Fibroblast of pulmonary artery (primary cell): Measurements from ENCODE around the gene ALOX5AP.

Experiments
- DNase-seq: peaks from one replicate; pipeline ENCODE4 v3.0.0-alpha.2; 2010; ENCODE audit warnings: low read depth
- H3K4me3 ChIP-seq: replicated peaks from 2 replicates; pipeline ENCODE4 v1.5.1; 2011; ENCODE audit warnings: low read depth, mild to moderate bottlenecking, control low read depth, low read length, moderate library complexity
- TF ChIP-seq, protein P1 (sequence below): IDR thresholded peaks from 2 replicates; pipeline ENCODE4 v1.5.1; 2011; ENCODE audit warnings: mild to moderate bottlenecking, control low read depth, low read length, inconsistent platforms; ENCODE audit errors: missing control alignments

The ALOX5AP gene

DNA sequence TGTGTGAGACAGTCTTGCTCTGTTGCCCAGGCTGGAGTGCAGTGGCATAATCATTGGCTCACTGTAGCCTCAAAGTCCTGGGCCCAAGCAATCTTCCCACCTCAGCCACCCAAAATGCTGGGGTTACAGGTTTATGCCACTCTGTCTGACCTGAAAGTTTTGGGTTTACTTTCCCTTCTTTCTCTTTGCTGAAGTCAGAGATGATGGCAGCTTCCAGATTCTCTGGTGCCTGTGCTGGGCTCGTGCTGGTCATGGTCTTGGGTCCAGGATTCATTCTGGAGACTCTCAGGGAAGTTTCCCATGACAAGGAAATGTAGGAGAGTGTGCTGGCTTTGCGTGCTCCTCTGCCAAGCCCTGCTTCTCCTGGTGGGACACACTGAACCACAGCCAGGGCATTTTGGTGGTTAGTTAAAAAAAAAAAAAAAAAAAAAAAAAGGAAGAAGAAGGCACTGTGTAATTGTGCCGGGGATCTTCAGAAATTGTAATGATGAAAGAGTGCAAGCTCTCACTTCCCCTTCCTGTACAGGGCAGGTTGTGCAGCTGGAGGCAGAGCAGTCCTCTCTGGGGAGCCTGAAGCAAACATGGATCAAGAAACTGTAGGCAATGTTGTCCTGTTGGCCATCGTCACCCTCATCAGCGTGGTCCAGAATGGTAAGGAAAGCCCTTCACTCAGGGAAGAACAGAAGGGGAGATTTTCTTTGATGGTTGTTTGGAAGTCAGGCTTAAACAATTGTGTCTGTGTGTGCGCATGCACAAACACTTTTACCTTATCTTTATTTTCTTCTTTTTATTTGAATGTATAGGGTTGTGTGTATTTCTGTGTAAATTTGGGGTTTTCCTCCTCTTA, at the start of gene ALOX5AP:
Gene ALOX5AP (plus strand): TSS at position 519 of the 847 bp plus-strand sequence. CDS start 63 bp downstream, at position 582.
- DNase-seq, result no peak
- TF ChIP-seq, protein P1, sequence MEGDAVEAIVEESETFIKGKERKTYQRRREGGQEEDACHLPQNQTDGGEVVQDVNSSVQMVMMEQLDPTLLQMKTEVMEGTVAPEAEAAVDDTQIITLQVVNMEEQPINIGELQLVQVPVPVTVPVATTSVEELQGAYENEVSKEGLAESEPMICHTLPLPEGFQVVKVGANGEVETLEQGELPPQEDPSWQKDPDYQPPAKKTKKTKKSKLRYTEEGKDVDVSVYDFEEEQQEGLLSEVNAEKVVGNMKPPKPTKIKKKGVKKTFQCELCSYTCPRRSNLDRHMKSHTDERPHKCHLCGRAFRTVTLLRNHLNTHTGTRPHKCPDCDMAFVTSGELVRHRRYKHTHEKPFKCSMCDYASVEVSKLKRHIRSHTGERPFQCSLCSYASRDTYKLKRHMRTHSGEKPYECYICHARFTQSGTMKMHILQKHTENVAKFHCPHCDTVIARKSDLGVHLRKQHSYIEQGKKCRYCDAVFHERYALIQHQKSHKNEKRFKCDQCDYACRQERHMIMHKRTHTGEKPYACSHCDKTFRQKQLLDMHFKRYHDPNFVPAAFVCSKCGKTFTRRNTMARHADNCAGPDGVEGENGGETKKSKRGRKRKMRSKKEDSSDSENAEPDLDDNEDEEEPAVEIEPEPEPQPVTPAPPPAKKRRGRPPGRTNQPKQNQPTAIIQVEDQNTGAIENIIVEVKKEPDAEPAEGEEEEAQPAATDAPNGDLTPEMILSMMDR, result no peak
- H3K4me3 ChIP-seq, result no peak within 1 kb of the TSS

DNA sequence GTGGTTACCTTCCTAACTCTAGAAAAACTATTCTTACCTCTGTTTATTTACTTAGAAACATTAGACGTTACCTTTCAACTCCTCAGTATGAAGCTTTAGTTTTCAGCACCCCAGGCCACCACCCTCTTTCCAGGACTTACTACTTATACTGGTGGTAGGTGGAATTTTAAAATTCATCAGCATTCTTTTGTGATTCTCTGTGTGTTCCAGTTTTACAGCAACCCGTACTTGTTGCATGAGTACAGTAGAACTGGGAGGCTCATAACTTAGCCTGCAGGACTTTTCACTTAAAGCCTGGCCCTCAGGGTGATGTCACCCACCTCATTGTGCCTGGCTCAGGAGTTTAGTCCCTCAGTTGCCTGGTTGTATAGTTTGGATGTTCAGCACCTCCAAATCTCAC, 49.4 kb upstream of the ALOX5AP start:
- H3K4me3 ChIP-seq, result no peak overlapping the region
- DNase-seq, result no peak
- TF ChIP-seq, protein P1, result no peak

DNA sequence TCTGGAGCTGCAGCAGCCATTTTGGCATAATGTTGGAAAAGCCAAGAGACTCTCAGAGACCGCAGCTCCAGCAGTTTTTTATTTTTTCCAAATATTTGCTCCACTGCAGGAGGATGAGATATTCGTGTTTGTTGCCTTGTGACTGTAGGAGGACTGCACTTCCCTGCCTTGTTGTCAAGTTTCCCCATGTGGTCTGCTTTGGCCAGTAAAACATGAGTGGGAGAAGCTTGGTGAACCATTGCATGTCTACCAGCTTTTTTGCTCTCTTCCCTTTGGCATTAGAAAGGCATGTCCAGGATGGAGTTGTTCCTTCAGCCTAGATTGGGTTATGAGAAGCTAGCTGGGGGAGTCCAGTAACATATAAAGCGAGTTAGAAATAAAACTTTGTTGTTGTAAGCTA, 47.7 kb upstream of the ALOX5AP start:
- DNase-seq, result no peak
- TF ChIP-seq, protein P1, result no peak
- H3K4me3 ChIP-seq, result no peak overlapping the region

DNA sequence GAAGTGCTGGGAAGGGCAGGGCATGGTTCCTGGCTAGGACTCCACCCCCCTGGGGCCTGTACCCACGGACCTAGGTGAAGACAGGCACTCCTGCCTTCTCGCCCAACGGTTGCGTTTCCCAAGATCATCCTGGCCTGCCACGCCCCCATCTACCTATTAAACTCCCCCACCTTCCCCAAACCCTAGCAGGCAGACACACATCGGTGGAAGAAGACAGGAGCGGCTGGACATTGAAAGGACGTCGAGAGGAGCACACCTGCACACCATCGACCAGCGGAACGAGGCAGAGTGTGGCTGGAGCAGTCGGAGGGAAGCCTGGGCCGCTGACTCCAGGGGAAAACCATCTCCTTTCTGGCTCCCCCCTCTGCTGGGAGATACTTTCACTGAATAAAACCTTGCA, 45.6 kb upstream of the ALOX5AP start:
- H3K4me3 ChIP-seq, result no peak overlapping the region
- TF ChIP-seq, protein P1, result no peak
- no peak for DNase-seq

DNA sequence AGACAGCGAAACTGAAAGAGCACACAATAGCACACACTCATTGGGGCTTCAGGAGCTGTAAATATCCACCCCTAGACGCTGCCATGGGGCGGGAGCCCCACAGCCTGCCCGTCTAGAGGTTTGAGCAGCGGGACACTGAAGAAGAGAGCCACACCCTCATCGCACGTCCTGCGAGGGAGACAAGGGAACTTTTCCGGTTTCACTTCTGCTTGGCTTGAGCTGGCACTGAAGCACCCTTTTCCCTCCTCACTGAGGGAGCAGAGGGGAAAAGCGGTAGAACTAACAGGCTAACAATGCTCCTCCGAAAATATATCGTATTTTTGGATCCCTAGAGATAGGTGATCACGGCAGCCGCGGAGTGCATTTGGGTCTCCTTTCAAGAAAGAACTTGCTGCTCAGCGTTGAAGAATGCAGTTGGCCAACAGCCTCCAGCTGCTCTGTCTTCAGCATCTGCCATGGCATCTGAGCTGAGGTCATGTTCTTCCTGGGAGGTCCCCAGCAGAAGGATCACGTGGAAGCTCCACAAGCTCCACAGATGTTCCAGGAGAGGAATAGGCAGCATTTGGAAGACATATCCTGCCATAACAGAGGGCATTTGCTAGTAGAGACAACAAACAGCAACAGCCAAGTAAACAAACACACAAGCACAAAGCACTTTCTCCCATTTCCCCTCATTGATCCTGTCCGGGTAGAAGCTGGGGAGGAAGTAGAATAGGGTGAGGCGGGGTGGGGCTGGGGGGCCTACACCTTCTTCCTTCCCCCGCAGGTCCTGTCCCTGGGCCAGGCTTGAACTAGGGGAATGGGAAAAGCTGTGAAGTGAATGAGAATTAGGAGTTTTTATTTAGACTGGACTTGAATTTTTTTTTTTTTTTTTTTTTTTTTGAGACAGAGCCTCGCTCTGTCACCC, 44.8 kb upstream of the ALOX5AP start:
- peak overlapping the region; percentile 53 for H3K4me3 ChIP-seq
- TF ChIP-seq, protein P1, result no peak
- DNase-seq, result peak; percentile 97

DNA sequence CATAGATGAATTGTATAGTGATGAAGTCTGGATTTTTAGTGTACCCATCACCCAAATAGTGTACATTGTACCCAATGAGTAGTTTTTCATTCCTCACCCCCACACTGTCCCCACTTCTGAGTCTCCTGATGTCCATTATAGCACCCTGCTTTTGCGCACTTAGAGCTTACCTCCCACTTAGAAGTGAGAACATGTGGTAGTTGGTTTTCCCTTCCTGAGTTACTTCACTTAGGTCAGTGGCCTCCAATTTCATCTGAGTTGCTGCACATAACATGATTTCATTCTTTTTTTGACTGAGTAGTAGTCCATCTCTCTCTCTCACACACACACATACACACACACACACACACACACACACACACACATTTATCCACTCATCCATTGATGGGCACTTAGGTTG, 43.2 kb upstream of the ALOX5AP start:
- H3K4me3 ChIP-seq, result no peak overlapping the region
- TF ChIP-seq, protein P1, result no peak
- no peak for DNase-seq
